Stimulated activated CD4-positive, alpha-beta T cell treated with anti-CD3 and anti-CD28 coated beads, TNF-alpha, amount 100 ng/mL, for 48 hours (primary cell): ENCODE results near the gene PRKG1.

Source experiments
- DNase-seq, 3 donors: peaks; one replicate each; pipeline ENCODE4 v3.0.0-alpha.2; 2020; ENCODE audit warnings: low read depth in 3 of 3

PRKG1 gene

DNA sequence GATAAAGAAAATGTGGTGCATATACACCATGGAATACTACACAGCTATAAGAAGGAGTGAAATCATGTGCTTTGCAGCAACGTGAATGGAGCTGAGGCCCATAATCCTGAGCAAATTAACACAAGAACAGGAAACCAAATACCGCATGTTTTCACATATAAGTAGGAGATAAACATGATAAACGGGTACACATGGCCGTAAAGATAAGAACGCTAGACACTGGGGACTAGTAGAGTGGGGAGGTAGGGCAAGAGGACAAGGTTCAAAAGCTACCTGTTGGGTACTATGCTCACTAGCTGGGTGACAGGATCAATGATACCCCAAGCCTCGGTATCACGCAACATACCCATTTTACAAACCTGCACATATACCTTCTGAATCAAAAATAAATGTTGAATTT is 511.5 kb downstream of the PRKG1 start:
- no peak for DNase-seq

DNA sequence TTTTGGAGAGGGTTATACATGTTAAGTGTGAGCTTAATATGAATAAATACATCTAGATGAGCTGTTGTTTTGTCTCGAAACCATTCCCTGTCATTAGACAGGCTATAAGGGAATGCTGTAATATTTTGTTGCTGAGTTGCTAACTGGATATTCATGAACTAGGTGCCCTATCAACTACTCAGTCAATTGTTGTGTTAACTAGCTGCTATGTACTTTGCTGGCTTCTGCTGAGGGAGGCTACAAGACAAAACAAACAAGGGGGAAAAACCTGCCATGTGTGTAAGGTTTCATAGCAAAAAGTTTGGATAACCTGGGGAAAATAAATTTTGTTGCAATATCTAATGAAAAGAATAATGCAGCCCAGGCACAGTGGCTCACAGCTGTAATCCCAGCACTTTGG is 514.7 kb downstream of the PRKG1 start:
- DNase-seq, result no peak

DNA sequence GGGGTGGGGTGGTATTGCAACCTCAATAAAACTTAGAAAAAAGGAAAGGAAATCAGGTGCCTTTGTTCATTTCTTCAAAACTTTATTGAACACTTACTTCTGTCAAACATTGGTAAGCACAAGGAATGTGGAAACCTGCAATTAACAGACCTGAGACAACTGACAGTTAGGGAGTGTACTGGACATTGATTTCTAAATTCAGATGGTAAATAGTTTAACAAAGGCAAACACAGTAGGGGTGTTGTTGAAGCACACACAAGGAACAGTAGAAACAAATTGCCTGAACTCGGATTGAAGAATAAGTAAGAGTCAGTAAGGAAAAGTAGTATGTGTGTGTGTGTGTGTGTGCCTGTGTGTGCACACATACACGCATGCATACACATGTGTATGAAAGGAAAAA is 516.5 kb downstream of the PRKG1 start:
- no peak for DNase-seq

- DNase-seq, result no peak
Measured at GRCh38 chr10:51596695-51597094, 522.4 kb downstream of the PRKG1 start.

DNA sequence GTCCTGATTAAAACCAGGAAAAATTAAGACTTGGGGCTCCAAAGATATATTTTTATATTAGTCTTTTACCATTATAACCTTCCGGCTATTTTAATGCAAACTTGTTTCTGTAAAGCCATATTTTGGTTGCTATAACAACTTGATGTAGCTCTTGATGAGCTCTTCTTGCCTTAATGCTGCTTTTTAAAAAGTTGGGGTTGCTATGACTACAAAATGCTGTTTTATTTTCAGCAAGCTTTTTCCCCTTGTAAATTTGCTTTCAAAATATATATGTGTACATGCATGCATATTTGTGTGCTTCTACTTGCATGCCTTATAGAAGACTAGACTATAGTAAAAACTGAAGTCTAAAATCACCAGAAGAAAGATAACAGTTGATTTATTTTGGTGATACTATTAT is 525.4 kb downstream of the PRKG1 start:
- DNase-seq, result no peak

DNA sequence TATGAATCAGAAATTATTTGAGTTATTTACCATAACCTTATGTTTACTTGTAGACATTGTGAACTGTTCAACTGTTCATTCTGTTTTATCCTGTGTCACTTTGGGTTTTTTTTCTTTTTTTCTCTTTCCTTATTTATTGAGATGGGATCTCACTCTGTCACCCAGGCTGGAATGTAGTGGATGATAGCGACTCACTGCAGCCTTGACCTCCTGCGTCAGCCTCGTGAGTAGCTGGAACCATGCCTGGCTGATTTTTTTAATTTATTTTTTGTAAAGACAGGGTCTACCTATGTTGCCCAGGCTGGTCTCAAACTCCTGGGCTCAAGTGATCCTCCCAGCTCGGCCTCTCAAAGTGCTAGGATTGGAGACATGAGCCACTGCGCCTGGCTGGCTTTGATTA is 528.0 kb downstream of the PRKG1 start:
- DNase-seq, result no peak

GRCh38 chr10:51604579-51604978 is 530.3 kb downstream of the PRKG1 start:
- no peak for DNase-seq

DNA sequence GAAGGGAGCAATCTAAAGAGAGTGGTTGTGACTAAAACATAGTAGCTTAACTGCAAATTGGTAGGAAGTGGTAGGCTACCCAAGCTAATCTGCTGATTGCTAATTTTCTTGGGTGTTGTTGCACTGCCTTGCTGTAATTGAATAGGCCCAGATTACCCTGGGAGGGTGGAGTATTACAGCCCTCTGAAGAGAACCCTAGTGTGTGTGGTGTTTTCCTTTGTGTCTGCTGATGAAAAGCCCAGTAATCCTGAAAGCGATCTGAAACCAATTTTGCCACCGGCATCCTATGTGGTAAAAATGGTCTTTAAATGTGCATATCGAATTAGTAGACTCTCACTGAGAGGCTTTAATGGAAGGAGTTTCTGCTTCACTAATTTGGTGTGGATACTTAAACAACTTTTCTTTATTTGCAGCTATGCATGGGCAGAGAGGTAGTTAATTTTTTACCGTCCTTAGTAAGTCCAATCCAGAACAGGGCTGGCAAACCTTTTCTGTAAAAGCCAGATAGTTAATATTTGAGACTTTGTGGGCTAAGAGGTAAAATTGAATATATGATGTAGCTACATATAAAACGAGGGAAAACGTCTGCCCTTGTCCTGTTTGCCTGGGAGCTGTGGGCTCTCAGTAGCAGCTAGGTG is 532.7 kb downstream of the PRKG1 start:
- no peak for DNase-seq

DNA sequence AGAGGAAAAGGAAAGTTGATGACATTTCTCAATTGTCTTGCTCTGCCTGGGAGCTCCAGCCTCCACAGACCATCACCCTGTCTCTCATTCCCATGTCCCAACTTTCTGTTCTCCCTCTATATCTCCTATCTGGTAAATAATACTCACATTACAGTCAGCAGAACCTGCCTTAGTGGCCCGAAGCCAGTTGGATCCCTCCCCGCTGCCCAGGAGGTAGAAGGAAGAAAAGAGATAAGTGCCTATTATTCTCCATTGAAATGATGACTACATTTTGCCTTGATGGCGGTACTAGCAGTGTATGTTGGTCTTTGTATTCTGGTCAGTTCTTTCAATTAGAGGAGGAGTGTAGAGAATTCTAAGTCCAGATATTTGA is 533.2 kb downstream of the PRKG1 start:
- DNase-seq, result no peak

- no peak for DNase-seq
Measured at GRCh38 chr10:51608211-51608610, 533.9 kb downstream of the PRKG1 start.

DNA sequence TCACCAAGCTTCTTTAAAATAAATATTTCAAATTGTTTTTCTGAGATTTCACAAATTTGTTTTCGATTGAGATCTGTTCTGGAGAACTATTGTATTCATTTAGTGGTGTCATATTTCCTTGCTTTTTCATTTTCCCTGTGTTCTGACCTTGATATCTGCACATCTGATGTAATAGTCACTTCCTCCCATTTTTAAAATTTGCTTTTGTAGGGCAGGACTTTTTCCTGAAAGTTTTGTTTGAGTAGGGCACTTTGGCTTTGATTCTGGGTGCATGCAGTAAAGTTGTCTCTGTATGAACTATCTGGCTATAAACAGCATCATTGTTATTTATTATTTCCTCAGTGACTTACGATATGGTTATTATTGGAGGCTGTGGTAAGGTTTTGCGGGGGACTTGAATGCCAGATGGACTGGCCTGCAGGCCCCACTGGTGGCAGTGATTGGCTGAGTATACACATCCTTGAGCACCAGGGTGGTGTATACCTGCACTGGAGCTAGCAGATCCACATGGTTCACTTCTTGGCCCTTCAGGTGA is 541.5 kb downstream of the PRKG1 start:
- DNase-seq, result no peak

DNA sequence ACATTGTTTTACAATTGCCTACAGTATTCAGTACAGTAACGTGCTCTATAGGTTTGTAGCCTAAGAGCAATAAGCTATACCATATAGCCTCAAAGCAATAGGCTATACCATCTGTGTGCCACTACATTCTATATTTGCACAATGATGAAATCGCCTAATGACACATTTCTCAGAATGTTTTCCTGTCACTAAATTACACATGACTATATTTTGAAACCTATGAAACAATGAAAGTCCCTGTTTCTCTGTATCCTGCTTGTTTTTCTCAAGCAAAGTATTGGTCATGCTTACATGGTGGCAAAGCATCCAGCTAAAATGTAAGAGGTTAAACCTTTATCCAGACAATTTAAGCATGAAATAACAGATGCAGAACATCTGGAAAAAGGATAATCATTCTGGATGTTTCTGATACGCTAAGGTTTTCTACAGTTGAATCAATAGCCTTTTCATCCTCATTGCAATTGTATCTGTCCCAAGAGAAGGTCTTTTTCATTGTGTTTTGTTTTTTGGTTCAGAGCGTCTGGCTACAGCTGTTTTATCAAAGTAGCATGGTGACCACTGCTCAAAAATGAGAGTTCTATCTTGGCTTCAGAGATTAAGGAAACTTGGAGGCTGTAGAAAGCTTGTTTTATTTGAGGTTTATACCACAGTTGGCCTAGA is 543.4 kb downstream of the PRKG1 start:
- no peak for DNase-seq

- no peak for DNase-seq
Measured at GRCh38 chr10:51619365-51619764, 545.1 kb downstream of the PRKG1 start.

GRCh38 chr10:51620131-51620530 is 545.8 kb downstream of the PRKG1 start:
- DNase-seq, result no peak

- no peak for DNase-seq
Measured at GRCh38 chr10:51624013-51624412, 549.7 kb downstream of the PRKG1 start.

GRCh38 chr10:51629934-51630639 is 555.8 kb downstream of the PRKG1 start:
- DNase-seq, result no peak

GRCh38 chr10:51630640-51631005 is 556.3 kb downstream of the PRKG1 start:
- DNase-seq, result no peak

DNA sequence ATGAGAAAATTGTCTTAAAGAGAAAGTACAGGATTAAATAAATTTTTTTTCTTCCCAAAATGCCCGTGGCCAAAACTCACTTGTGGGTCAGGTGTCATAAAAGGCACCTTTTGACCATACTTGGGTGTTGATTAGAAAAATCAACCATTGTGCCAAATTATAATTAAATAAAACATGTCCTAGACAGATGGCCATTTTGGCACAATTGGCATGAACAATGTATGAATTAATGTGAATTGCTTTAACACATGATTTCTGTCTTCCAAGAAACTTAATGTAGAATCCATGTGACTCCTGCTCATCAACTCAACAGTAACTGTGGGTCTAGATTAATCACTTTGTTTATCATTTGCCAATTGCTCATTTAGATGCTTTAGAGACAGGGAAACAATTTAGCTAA is 561.1 kb downstream of the PRKG1 start:
- DNase-seq, result no peak

DNA sequence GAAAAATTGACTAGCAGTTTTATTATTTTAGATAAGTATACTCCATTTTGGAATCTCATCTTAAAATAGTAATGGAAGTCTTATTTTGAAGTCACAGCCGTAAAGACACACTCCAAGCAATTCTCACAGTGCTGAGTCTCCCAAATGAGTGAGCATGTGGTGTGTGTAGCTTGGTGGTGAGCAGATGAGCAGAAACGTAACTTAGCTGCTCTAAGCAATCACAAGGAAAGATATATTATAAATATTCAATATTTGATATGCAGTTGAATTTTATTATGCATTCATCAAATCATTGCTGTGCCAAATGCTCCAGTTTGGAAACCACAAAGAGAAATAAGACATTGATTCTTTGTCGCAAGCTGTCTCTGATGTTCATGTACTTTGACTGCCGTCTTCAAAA is 563.9 kb downstream of the PRKG1 start:
- no peak for DNase-seq

DNA sequence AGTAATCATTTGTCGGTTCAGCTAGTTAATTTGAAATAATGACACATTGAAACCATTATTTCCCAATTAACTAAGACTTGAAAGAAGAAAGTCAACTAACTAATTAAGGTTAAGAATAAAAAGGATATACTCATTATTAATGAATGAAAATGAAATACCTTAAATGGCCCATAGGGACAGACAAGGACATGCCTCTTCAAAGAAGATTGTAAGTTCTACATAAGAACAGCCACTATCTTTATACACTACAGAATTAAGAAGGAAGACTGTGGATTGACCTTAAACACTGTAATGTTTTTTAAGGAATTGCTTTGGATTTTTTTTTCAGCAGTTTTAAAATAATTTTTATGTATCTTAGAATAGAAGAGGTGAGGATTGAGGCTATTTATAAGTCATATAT is 564.5 kb downstream of the PRKG1 start:
- no peak for DNase-seq

DNA sequence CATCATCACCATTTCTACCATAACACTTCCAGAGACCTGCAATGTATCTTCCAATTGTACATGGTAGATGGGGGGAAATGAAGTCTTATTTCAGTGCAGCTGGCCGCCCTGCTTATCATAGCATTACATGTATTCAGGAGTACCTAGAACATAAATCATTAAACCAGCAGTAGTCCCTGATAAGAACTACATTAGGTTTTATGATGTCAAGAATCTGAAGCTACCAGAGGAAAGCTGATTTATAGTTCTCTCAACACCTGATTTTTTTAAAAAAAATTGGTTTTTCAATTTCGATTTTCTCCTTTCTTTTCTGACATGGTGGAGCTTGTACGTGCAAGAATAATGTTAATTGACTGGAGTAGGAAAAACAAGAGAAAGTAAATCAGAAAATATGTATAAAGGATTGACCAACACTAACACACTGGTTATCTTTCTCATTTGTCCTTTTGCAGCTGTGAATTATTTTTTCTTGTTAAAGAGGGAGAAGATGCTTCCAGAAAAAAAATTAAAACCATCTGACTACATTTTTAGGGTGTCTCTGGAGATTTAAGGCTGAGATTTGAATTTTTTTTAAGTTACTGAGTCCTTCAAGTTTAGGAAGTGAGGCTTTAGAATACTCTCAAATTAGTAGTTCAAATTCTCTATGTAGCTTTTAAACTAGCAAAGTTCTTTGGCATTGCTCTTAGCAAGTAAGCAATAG is 566.0 kb downstream of the PRKG1 start:
- no peak for DNase-seq

DNA sequence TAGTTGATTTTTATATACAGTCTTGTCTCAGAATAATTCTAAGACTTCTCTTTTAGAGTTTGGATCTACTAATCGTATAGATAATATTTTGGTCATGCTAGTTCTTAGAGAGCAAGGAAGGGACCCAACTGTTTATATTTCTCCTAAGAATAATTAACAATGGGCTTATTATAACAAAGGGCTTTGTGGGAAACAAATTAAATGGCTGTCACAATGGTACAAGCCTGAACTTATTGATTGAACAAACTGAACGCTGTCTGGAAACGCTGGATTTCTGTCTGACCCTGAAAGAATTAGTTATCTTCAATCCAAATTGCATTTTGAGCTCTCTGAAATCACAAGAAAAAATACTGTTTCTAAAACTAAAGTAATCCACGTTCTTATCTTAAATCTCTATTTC is 568.3 kb downstream of the PRKG1 start:
- no peak for DNase-seq

DNA sequence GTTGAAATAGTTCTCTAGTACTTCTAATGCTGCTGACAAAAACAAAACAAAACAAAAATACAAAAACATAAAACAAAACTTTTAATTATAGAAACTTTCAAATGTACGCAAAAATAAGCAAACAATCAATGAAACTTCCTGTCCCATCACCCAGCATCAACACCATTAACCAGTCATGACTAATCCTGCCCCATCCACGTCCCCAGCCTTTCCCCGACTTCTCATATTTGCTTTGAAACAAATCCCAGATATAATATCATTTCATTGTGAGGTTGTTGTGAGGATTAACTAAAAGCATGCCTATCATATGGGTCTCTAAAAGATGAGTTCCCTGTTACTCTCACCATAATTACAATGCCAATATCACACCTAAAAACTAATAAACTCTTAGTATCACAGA is 569.4 kb downstream of the PRKG1 start:
- no peak for DNase-seq
